ENCODE results near the gene TREML4.

GRCh38 chr6:41272591-41273240, 44.6 kb downstream of the TREML4 start:
- TF ChIP-seq CTCF (tag by site-specific recombination; IDR thresholded peaks at IDR 0.05) (no peak), PBX3 (CRISPR knock-in tag; IDR thresholded peaks at IDR 0.05) (no peak)
